Kidney epithelial cell (primary cell): Measurements from ENCODE around the gene COLGALT1. TPM values are rescaled to one million over a fixed set of nuclear protein-coding genes. Genes with fewer than 3 reads are reported as not detected.

Experiments
- DNase-seq: peaks from one replicate; pipeline ENCODE4 v3.0.0-alpha.2; 2010; ENCODE audit warnings: low read depth
- H3K27me3 ChIP-seq: 2 replicates; pipeline ENCODE4 v1.6.0; 2011; ENCODE audit warnings: low read length; ENCODE audit not compliant: control insufficient read depth, insufficient read depth
- H3K36me3 ChIP-seq: 2 replicates; pipeline ENCODE4 v1.5.1; 2011; ENCODE audit warnings: low read length; ENCODE audit not compliant: control insufficient read depth, insufficient read depth
- H3K4me3 ChIP-seq: 2 replicates; pipeline ENCODE4 v1.5.1; 2011; ENCODE audit warnings: low read depth, mild to moderate bottlenecking, control low read depth, low read length
- CTCF ChIP-seq: IDR thresholded peaks from 2 replicates; pipeline ENCODE4 v1.5.1; 2011; ENCODE audit warnings: mild to moderate bottlenecking, moderate library complexity, low read length, control low read depth, inconsistent platforms; ENCODE audit not compliant: insufficient read depth, poor library complexity, severe bottlenecking
- total RNA-seq: library from RNA; depleted of rRNA; stranded (reverse); fragments of >200 nt; gene quantifications from 2 replicates; pipeline ENCODE4 v1.2.3, GENCODE V29; 2015

Gene COLGALT1
- total RNA-seq, 1 donor from 2014 or later: 68.4 TPM

GRCh38 chr19:17605761-17606589, 50.5 kb downstream of the COLGALT1 start:
- DNase-seq: peak; percentile 38

GRCh38 chr19:17606590-17607185, 51.2 kb downstream of the COLGALT1 start:
- H3K36me3 ChIP-seq: no peaks in the 10 kb centered on the region
- no peak for TF ChIP-seq CTCF
- DNase-seq: no peak
- peaks cover 13% of the 10 kb centered on the region for H3K27me3 ChIP-seq
- peak overlapping the region; percentile 27 for H3K4me3 ChIP-seq

More at GRCh38 chr19:17605761-17606589, 50.5 kb downstream of the COLGALT1 start:
- Histone ChIP-seq H3K4me3 (peak overlapping the region; percentile 27), H3K27me3 (peaks cover 15% of the 10 kb centered on the region), H3K36me3 (no peaks in the 10 kb centered on the region)
- TF ChIP-seq CTCF: peak; percentile 25

DNA sequence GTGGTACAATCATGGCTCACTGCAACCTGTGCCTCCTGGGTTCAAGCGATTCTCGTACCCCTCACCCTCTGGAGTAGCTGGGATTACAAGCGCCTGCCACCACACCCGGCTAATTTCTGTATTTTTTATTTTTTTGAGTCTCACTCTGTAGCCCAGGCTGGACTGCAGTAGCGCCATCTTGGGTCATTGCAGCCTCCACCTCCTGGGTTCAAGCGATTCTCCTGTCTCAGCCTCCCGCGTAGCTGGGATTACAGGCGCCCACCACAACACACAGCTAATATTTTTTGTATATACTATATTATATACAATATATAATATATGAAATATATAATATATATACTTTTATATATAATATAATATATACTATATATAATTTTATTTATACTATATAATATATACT, 52.5 kb downstream of the COLGALT1 start:
- Histone ChIP-seq H3K27me3 (peaks cover 8% of the 10 kb centered on the region), H3K36me3 (no peaks in the 10 kb centered on the region), H3K4me3 (no peak overlapping the region)
- TF ChIP-seq CTCF: no peak
- DNase-seq: no peak

DNA sequence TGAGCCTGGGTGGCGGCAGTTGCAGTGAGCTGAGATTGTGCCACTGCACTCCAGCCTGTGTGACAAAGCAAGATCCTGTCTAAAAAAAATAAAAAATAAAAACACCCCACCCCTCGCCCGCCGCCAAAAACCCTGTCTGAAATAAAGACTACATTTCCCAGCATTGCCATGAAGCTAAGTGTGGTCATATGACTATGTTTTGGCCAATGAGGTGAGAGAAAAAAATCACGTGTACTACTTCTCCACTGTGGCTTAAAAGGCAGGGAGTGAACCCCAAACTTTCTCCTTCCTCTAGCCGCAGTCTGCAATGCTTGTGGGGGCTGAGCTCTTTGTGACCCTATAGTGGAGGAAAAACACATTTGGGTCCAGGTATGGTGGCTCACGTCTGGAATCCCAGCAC, 54.9 kb downstream of the COLGALT1 start:
- no peak for DNase-seq
- TF ChIP-seq CTCF: no peak

DNA sequence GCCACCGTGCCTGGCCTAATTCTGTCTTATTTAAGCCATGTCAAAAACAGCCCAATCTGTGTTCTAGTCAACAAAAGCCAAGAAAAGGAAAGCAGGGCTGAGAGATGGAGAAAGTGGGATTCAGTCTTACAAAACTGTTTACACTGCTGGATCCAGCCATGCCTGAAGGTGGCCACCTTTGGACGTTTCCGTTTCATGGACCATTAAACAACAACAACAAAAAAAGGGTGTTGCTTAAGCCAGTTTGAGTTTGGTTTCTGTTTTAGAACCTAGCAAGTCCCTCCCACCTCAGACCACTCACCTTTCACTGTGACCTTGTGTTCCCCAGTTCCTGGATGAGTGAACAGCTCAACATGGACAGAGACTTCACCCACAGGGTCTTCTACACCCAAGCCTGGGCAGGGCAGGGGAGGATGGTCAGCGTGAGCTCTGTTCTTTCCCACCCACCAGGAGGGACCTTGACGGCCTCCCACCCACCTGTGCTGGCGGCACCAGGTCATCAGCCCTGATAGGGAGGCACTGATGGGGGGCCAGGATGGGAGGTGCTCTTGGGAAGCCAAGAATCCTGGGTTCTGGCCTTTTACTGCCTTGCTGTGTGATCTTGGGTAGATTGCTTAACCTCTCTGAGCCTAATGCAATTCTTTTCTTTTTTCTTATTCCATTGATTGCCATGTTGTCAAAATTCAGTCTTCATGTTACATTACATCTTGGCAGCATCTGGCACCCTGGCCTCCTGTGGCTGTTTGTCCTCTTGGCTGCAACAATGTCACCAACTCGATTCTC, 56.2 kb downstream of the COLGALT1 start:
- Histone ChIP-seq H3K27me3 (peaks cover 16% of the 10 kb centered on the region), H3K4me3 (no peak overlapping the region), H3K36me3 (no peaks in the 10 kb centered on the region)
- no peak for TF ChIP-seq CTCF
- DNase-seq: peak; percentile 45

More for the DNA sequence above, 54.9 kb downstream of the COLGALT1 start:
- Histone ChIP-seq H3K4me3 (no peak overlapping the region), H3K27me3 (peaks cover 5% of the 10 kb centered on the region), H3K36me3 (no peaks in the 10 kb centered on the region)
